ENCODE measurements around the gene APC2.

APC2 gene

GRCh38 chr19:1474765-1475351 is 24.9 kb downstream of the APC2 start:
- TF ChIP-seq GATA3 (IDR thresholded peaks at IDR 0.05; ENCODE audit: low read depth, low read length) (no peak), GATA2 (IDR thresholded peaks at IDR 0.05; ENCODE audit: low read depth, low read length) (no peak)

GRCh38 chr19:1475751-1476437 is 26.0 kb downstream of the APC2 start:
- TF ChIP-seq GATA3 (IDR thresholded peaks at IDR 0.05; ENCODE audit: low read depth, low read length): no peak
- TF ChIP-seq GATA2 (IDR thresholded peaks at IDR 0.05; ENCODE audit: low read depth, low read length): no peak

- TF ChIP-seq GATA2 (IDR thresholded peaks at IDR 0.05; ENCODE audit: low read depth, low read length) (no peak), GATA3 (IDR thresholded peaks at IDR 0.05; ENCODE audit: low read depth, low read length) (no peak)
Measured at GRCh38 chr19:1478934-1479707, 29.2 kb downstream of the APC2 start, which contains the start of gene C19orf25. C19orf25 (minus strand) TSS chr19:1479215; CDS start chr19:1478903, 312 bp downstream.

- TF ChIP-seq GATA2 (IDR thresholded peaks at IDR 0.05; ENCODE audit: low read depth, low read length) (no peak), GATA3 (IDR thresholded peaks at IDR 0.05; ENCODE audit: low read depth, low read length) (no peak)
Measured at GRCh38 chr19:1481224-1481892, 31.4 kb downstream of the APC2 start.

GRCh38 chr19:1481893-1482360 is 32.0 kb downstream of the APC2 start:
- TF ChIP-seq GATA2 (IDR thresholded peaks at IDR 0.05; ENCODE audit: low read depth, low read length) (no peak), GATA3 (IDR thresholded peaks at IDR 0.05; ENCODE audit: low read depth, low read length) (no peak)

- TF ChIP-seq GATA2 (IDR thresholded peaks at IDR 0.05; ENCODE audit: low read depth, low read length) (no peak), GATA3 (IDR thresholded peaks at IDR 0.05; ENCODE audit: low read depth, low read length) (no peak)
Measured at GRCh38 chr19:1482361-1483130, 32.6 kb downstream of the APC2 start.

GRCh38 chr19:1483131-1483978 is 33.4 kb downstream of the APC2 start:
- TF ChIP-seq GATA3 (IDR thresholded peaks at IDR 0.05; ENCODE audit: low read depth, low read length) (no peak), GATA2 (IDR thresholded peaks at IDR 0.05; ENCODE audit: low read depth, low read length) (no peak)

- no peak for TF ChIP-seq GATA3 (IDR thresholded peaks at IDR 0.05; ENCODE audit: low read depth, low read length)
- no peak for TF ChIP-seq GATA2 (IDR thresholded peaks at IDR 0.05; ENCODE audit: low read depth, low read length)
Measured at GRCh38 chr19:1483979-1484428, 34.1 kb downstream of the APC2 start.

- TF ChIP-seq GATA2 (IDR thresholded peaks at IDR 0.05; ENCODE audit: low read depth, low read length) (no peak), GATA3 (IDR thresholded peaks at IDR 0.05; ENCODE audit: low read depth, low read length) (no peak)
Measured at GRCh38 chr19:1486720-1487575, 37.0 kb downstream of the APC2 start.

- TF ChIP-seq GATA2 (IDR thresholded peaks at IDR 0.05; ENCODE audit: low read depth, low read length): no peak
- no peak for TF ChIP-seq GATA3 (IDR thresholded peaks at IDR 0.05; ENCODE audit: low read depth, low read length)
Measured at GRCh38 chr19:1487576-1488281, 37.8 kb downstream of the APC2 start.

- no peak for TF ChIP-seq GATA3 (IDR thresholded peaks at IDR 0.05; ENCODE audit: low read depth, low read length)
- TF ChIP-seq GATA2 (IDR thresholded peaks at IDR 0.05; ENCODE audit: low read depth, low read length): no peak
Measured at GRCh38 chr19:1488282-1488601, 38.3 kb downstream of the APC2 start.

Measured in SH-SY5Y (cell line).